Osteocyte (in vitro differentiated cells): ENCODE data around the gene MRPL24. TPM values are rescaled to one million over a fixed set of nuclear protein-coding genes. Genes with fewer than 3 reads are reported as not detected.
"Not testable (repeated sequence)": the region's sequence is repeated elsewhere in the genome, so short reads cannot be mapped to it uniquely, and the experiment has no call there.

ENCODE experiments used
- DNase-seq: peaks from one replicate; pipeline ENCODE4 v3.0.0; 2021; ENCODE audit warnings: mixed read lengths; ENCODE audit not compliant: unreplicated experiment; ENCODE audit errors: extremely low spot score
- H3K27ac Mint-ChIP-seq: one replicate; pipeline ENCODE4 v1.8.0; 2021; ENCODE audit warnings: mild to moderate bottlenecking, mixed read lengths; ENCODE audit not compliant: unreplicated experiment
- H3K27me3 Mint-ChIP-seq: one replicate; pipeline ENCODE4 v1.8.0; 2021; ENCODE audit warnings: mixed read lengths; ENCODE audit not compliant: unreplicated experiment
- H3K36me3 Mint-ChIP-seq: one replicate; pipeline ENCODE4 v1.8.0; 2021; ENCODE audit warnings: mixed read lengths; ENCODE audit not compliant: unreplicated experiment
- H3K4me1 Mint-ChIP-seq: one replicate; pipeline ENCODE4 v1.8.0; 2021; ENCODE audit warnings: mixed read lengths; ENCODE audit not compliant: unreplicated experiment
- H3K4me3 Mint-ChIP-seq: one replicate; pipeline ENCODE4 v1.8.0; 2021; ENCODE audit warnings: mild to moderate bottlenecking, moderate library complexity, mixed read lengths; ENCODE audit not compliant: unreplicated experiment
- H3K9me3 Mint-ChIP-seq: one replicate; pipeline ENCODE4 v1.8.0; 2021; ENCODE audit warnings: mixed read lengths; ENCODE audit not compliant: unreplicated experiment
- total RNA-seq: library from RNA; stranded (reverse); gene quantifications from 2 replicates; pipeline ENCODE4 v1.2.1, GENCODE V29; 2021
- TF ChIP-seq, protein P1 (sequence below): fragments of 200-600 bp; sonication (generic); IDR thresholded peaks from 2 replicates; pipeline ENCODE4 v1.5.0; 2021; ENCODE audit warnings: antibody characterized with exemption, mild to moderate bottlenecking, moderate library complexity

Gene MRPL24
- total RNA-seq, 1 donor from 2014 or later, result 52.6 TPM

DNA sequence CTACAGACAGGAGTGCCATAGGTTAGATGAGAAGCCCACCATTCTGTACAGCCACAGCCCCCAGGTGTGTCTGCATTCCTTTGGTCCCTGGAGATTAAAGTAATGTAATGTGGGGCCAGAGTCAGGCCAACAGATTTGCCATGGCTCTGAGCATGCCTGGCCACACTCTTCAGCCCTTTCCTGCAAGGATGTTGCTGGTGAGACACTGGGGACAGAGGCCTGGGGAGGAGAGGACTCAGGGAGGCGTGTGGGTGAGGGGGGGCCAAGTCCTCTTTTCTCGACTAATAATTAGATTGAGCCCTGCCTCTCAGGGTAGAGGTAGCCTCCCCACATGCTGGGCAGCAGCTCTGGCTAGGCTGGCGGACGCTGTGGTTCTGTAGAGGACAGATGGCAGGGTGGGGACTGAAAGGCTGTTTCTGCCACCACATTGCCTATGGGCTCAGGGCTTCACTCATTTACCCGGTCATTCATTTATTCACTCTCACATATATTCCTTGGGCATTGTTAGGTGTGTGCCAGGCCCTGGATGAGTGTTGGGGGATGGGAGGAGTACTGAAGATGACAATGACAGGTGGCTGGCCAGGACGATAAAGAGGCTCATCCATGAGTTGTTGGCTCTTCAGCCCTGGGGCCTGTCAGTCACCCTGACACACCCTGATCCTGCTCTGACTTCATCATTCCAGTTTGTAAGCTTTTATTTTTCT, 19.4 kb upstream of the MRPL24 start:
- Mint-ChIP-seq H3K27ac (no peak overlapping the region), H3K27me3 (no peaks in the 10 kb centered on the region), H3K4me1 (no peaks in the 10 kb centered on the region), H3K9me3 (no peaks in the 10 kb centered on the region), H3K4me3 (no peak overlapping the region), H3K36me3 (no peaks in the 10 kb centered on the region)
- TF ChIP-seq, protein P1, sequence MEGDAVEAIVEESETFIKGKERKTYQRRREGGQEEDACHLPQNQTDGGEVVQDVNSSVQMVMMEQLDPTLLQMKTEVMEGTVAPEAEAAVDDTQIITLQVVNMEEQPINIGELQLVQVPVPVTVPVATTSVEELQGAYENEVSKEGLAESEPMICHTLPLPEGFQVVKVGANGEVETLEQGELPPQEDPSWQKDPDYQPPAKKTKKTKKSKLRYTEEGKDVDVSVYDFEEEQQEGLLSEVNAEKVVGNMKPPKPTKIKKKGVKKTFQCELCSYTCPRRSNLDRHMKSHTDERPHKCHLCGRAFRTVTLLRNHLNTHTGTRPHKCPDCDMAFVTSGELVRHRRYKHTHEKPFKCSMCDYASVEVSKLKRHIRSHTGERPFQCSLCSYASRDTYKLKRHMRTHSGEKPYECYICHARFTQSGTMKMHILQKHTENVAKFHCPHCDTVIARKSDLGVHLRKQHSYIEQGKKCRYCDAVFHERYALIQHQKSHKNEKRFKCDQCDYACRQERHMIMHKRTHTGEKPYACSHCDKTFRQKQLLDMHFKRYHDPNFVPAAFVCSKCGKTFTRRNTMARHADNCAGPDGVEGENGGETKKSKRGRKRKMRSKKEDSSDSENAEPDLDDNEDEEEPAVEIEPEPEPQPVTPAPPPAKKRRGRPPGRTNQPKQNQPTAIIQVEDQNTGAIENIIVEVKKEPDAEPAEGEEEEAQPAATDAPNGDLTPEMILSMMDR, result no peak
- DNase-seq, result no peak

DNA sequence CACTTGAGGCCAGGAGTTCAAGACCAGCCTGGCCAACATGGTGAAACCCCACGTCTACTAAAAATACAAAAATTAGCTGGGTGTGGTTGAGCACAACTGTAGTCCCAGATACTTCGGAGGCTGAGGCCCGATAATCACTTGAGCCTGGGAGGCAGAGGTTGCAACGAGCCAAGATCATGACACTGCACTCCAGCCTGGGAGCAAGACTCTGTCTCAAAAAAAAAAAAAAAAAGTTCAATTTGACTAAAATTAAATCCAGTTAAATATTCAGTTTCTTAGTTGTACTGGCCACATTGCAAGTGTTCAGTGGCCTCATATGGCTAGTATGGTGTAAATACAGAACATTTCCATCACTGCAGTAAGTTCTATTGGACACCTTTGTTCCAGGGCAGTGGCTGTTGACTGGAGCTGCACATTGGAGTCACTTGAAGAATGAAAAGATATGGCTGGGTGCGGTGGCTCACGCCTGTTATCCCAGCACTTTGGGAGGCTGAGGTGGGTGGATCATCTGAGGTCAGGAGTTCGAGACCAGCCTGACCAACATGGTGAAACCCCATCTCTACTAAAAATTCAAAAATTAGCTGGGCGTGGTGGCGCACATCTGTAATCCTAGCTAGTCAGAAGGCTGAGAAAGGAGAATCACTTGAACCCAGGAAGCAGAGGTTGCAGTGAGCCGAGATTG, 16.8 kb upstream of the MRPL24 start:
- H3K9me3 Mint-ChIP-seq, H3K4me1 Mint-ChIP-seq, H3K27ac Mint-ChIP-seq, DNase-seq, H3K4me3 Mint-ChIP-seq, H3K36me3 Mint-ChIP-seq, H3K27me3 Mint-ChIP-seq: not testable (repeated sequence)

DNA sequence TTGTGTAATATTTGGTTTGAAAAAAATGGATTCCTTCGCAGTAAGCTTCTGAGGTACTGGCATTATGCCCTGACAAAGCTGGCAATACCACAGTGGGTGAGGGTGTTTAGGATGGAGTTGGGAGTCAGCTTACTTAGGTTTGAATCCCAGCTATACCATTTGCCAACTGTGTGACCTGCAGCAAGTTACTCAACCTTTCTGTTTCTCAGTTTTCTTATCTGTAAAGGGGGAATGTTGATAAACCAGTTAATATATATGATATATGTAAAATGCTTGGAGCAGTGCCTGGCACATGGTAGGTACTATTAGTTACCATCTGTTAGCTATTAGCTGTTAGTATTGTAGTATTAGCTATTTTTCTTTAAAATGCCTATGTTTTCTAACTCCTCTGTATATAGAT, 15.5 kb upstream of the MRPL24 start:
- no peak for DNase-seq
- Mint-ChIP-seq H3K27me3 (no peaks in the 10 kb centered on the region), H3K9me3 (no peaks in the 10 kb centered on the region), H3K36me3 (peaks cover 1% of the 10 kb centered on the region), H3K27ac (no peak overlapping the region), H3K4me1 (peaks cover 15% of the 10 kb centered on the region), H3K4me3 (no peak overlapping the region)
- TF ChIP-seq, protein P1, result no peak

DNA sequence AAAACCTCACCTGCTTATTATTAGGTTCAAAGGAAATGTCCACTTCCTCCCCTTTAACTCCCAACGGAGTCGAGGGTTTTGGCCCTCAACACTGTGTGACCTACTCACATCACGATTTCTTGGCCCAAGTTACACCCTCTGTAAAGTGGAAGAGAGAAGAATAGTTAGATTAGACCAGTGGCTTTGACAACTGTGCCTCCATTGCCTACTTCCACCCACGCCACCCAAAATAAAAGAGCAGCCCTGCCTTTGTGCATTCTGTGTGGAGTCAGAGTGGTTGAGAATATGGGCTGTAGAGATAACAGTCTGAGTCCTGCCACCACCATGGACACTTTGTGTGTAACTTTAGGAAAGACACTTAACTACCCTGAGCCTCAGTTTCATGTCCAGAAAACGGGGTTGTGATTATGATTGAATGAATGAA, 14.7 kb upstream of the MRPL24 start:
- TF ChIP-seq, protein P1, result no peak
- peaks cover 1% of the 10 kb centered on the region for H3K36me3 Mint-ChIP-seq
- H3K9me3 Mint-ChIP-seq, result no peaks in the 10 kb centered on the region
- no peaks in the 10 kb centered on the region for H3K27me3 Mint-ChIP-seq
- H3K4me3 Mint-ChIP-seq, result no peak overlapping the region
- no peak for DNase-seq
- peaks cover 16% of the 10 kb centered on the region for H3K4me1 Mint-ChIP-seq
- no peak overlapping the region for H3K27ac Mint-ChIP-seq

DNA sequence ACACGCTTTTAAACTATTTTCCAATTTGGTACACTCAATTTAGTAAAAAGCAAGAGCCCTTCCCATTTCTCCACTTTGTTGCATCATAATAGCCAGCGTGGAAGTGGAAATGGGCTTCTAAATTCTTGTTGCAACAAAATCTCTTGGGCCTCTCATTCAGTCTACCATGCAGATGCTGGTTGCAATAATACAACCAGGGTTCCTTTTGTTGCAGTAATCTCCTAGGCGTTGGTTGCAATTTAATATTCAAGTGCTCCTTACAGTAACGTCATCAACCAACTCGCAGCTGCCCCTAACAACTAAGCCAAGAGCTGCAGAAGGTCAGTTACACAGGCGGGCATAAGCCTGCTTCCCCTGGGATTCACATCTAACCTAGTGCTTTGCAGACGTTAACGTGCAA, 13.3 kb upstream of the MRPL24 start:
- DNase-seq, result no peak
- no peaks in the 10 kb centered on the region for H3K27me3 Mint-ChIP-seq

More for the DNA sequence above, 13.3 kb upstream of the MRPL24 start:
- Mint-ChIP-seq H3K27ac (no peak overlapping the region), H3K4me3 (peak overlapping the region; percentile 6), H3K36me3 (peaks cover 1% of the 10 kb centered on the region), H3K4me1 (peaks cover 29% of the 10 kb centered on the region), H3K9me3 (no peaks in the 10 kb centered on the region)
- TF ChIP-seq, protein P1, result no peak
